ENCODE measurements around the gene ADAMTS14. TPM values are rescaled to one million over a fixed set of nuclear protein-coding genes. Genes with fewer than 3 reads are reported as not detected.

ADAMTS14 gene
- total and polyA plus RNA-seq, 3 experiments from 2014 or later, result 0.06 TPM; not detected in 2

DNA sequence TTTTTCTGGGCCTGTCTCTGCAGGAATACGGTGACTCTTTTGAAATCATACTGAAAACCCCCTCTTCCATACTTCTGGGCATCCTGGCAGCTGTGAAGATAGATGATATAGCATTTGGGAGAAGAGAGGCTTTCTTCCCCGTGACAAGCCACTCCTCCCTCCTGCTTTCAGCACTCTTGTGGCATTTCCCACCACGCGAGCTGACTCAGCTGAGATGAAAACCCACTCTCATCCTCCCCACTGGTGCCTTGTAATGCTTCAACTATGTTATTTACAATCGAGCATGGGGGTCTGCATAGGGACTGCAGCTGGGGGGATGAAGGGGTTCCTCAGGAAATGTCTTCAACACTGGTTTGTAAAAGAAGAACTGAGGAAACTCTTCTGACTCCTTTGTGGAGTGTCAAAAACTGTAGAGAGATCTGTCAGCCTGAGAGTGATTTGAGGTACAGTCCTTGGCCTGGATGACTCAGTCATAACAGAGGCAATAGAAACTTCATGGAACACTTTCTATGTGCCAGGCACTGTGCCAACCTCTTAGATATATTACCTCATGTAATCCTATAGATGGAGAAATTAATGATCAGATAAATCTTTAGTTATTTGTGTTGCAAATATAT lies 114.6 kb downstream of the ADAMTS14 start:
- Mint-ChIP-seq H3K4me3 (no peak overlapping the region), H3K9me3 (no peaks in the 10 kb centered on the region), H3K27ac (no peak overlapping the region), H3K36me3 (no peaks in the 10 kb centered on the region), H3K4me1 (peaks cover 7 to 24% (median 12%) of the 10 kb centered on the region in 3 donors), H3K27me3 (peaks cover 8 to 13% of the 10 kb centered on the region in 2 donors)
- H3K9me3 ChIP-seq (ENCODE audit: low read length), result no peaks in the 10 kb centered on the region
- H3K4me3 ChIP-seq (ENCODE audit: low read length), result no peak overlapping the region
- no peaks in the 10 kb centered on the region for H3K36me3 ChIP-seq (ENCODE audit: insufficient read depth, low read length)
- H3K4me1 ChIP-seq (ENCODE audit: insufficient read depth, low read length), result no peaks in the 10 kb centered on the region
- H3K27me3 ChIP-seq (ENCODE audit: insufficient read depth, low read length, poor library complexity, severe bottlenecking), result no peaks in the 10 kb centered on the region
- no peak overlapping the region for H3K27ac ChIP-seq (ENCODE audit: low read depth, low read length)
- CTCF ChIA-PET, result no interaction called here
- POLR2A ChIA-PET, result no interaction called here
- DNase-seq, result no peak

- Mint-ChIP-seq H3K9me3 (peaks cover 0 to under 1% (median 0%) of the 10 kb centered on the region in 5 donors), H3K27ac (no peak overlapping the region), H3K27me3 (peaks cover 7 to 16% of the 10 kb centered on the region in 2 donors), H3K4me3 (no peak overlapping the region), H3K4me1 (peaks cover 7 to 19% (median 12%) of the 10 kb centered on the region in 3 donors), H3K36me3 (peaks cover 0 to 2% (median 0%) of the 10 kb centered on the region in 3 donors)
- ChIA-PET CTCF (no interaction called here), POLR2A (no interaction called here)
- Histone ChIP-seq H3K4me3 (ENCODE audit: low read length) (no peak overlapping the region), H3K9me3 (ENCODE audit: low read length) (no peaks in the 10 kb centered on the region), H3K27ac (ENCODE audit: low read depth, low read length) (no peak overlapping the region), H3K27me3 (ENCODE audit: insufficient read depth, low read length, poor library complexity, severe bottlenecking) (no peaks in the 10 kb centered on the region), H3K36me3 (ENCODE audit: insufficient read depth, low read length) (no peaks in the 10 kb centered on the region), H3K4me1 (ENCODE audit: insufficient read depth, low read length) (no peaks in the 10 kb centered on the region)
- no peak for DNase-seq
Observed at GRCh38 chr10:70791386-70792039, 119.2 kb downstream of the ADAMTS14 start.

GRCh38 chr10:70795613-70796012 lies 123.3 kb downstream of the ADAMTS14 start:
- no peaks in the 10 kb centered on the region for H3K36me3 ChIP-seq (ENCODE audit: insufficient read depth, low read length)
- ChIA-PET POLR2A (no interaction called here), CTCF (interaction anchor here (1.3 kb wide), 1 partner anchor 19 kb away, joined by 3 read pairs; no protein-coding TSS in a partner anchor)
- Mint-ChIP-seq H3K4me3 (no peak overlapping the region), H3K36me3 (peaks cover 0 to 10% (median 5%) of the 10 kb centered on the region in 3 donors), H3K27ac (no peak overlapping the region), H3K27me3 (peaks cover 11 to 47% of the 10 kb centered on the region in 2 donors), H3K9me3 (peaks cover 0 to 5% (median 0%) of the 10 kb centered on the region in 5 donors), H3K4me1 (peaks cover 4 to 14% (median 8%) of the 10 kb centered on the region in 3 donors)
- no peak overlapping the region for H3K4me3 ChIP-seq (ENCODE audit: low read length)
- H3K4me1 ChIP-seq (ENCODE audit: insufficient read depth, low read length), result no peaks in the 10 kb centered on the region
- H3K27me3 ChIP-seq (ENCODE audit: insufficient read depth, low read length, poor library complexity, severe bottlenecking), result no peaks in the 10 kb centered on the region
- no peak overlapping the region for H3K27ac ChIP-seq (ENCODE audit: low read depth, low read length)
- DNase-seq, result no peak
- H3K9me3 ChIP-seq (ENCODE audit: low read length), result no peaks in the 10 kb centered on the region

- H3K9me3 Mint-ChIP-seq, result peaks cover 0 to 5% (median 0%) of the 10 kb centered on the region in 5 donors
- CTCF ChIA-PET, result no interaction called here
Observed at GRCh38 chr10:70797840-70798239, 125.5 kb downstream of the ADAMTS14 start.

GRCh38 chr10:70799124-70799523 lies 126.8 kb downstream of the ADAMTS14 start:
- Mint-ChIP-seq H3K36me3 (peaks cover 0 to 10% (median 5%) of the 10 kb centered on the region in 3 donors), H3K4me1 (no peaks in the 10 kb centered on the region), H3K9me3 (peaks cover 0 to 5% (median 0%) of the 10 kb centered on the region in 5 donors), H3K27ac (no peak overlapping the region), H3K27me3 (peaks cover 6 to 59% of the 10 kb centered on the region in 2 donors), H3K4me3 (no peak overlapping the region)
- H3K27ac ChIP-seq (ENCODE audit: low read depth, low read length), result no peak overlapping the region
- DNase-seq, result no peak
- ChIA-PET CTCF (no interaction called here), POLR2A (no interaction called here)
- H3K36me3 ChIP-seq (ENCODE audit: insufficient read depth, low read length), result no peaks in the 10 kb centered on the region
- no peaks in the 10 kb centered on the region for H3K27me3 ChIP-seq (ENCODE audit: insufficient read depth, low read length, poor library complexity, severe bottlenecking)
- H3K4me1 ChIP-seq (ENCODE audit: insufficient read depth, low read length), result no peaks in the 10 kb centered on the region
- H3K4me3 ChIP-seq (ENCODE audit: low read length), result no peak overlapping the region
- H3K9me3 ChIP-seq (ENCODE audit: low read length), result no peaks in the 10 kb centered on the region

More at GRCh38 chr10:70797840-70798239, 125.5 kb downstream of the ADAMTS14 start:
- H3K4me1 ChIP-seq (ENCODE audit: insufficient read depth, low read length), result no peaks in the 10 kb centered on the region
- Mint-ChIP-seq H3K27me3 (peaks cover 6 to 50% of the 10 kb centered on the region in 2 donors), H3K4me1 (no peaks in the 10 kb centered on the region), H3K27ac (no peak overlapping the region), H3K36me3 (peaks cover 0 to 10% (median 5%) of the 10 kb centered on the region in 3 donors), H3K4me3 (no peak overlapping the region)
- DNase-seq, result no peak
- H3K27ac ChIP-seq (ENCODE audit: low read depth, low read length), result no peak overlapping the region
- H3K9me3 ChIP-seq (ENCODE audit: low read length), result no peaks in the 10 kb centered on the region
- no peaks in the 10 kb centered on the region for H3K36me3 ChIP-seq (ENCODE audit: insufficient read depth, low read length)
- no peaks in the 10 kb centered on the region for H3K27me3 ChIP-seq (ENCODE audit: insufficient read depth, low read length, poor library complexity, severe bottlenecking)
- POLR2A ChIA-PET, result no interaction called here
- no peak overlapping the region for H3K4me3 ChIP-seq (ENCODE audit: low read length)

DNA sequence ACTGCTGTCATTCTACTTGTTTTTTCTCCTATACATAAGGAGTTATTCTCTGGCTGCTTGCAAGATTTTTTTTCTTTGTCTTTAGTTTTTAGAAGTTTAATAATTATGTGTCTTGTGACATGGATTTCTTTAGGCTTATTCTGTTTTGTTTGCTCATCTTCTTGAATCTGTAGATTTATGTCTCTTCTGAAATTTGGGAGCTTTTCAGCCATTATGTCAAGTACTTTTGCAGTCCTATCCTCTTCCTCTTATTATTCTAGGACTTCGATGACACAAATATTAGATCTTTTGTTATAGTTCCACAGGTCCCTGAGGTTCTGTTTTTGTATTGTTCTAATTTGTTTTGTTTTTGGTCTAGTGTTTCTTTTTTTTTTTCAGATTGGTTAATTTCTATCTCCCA lies 129.5 kb downstream of the ADAMTS14 start:
- CTCF ChIA-PET, result no interaction called here
- peaks cover 0 to 9% (median 4%) of the 10 kb centered on the region in 3 donors for H3K36me3 Mint-ChIP-seq
- peaks cover 9 to 74% of the 10 kb centered on the region in 2 donors for H3K27me3 Mint-ChIP-seq
- no peak overlapping the region for H3K27ac ChIP-seq (ENCODE audit: low read depth, low read length)
- POLR2A ChIA-PET, result no interaction called here
- no peaks in the 10 kb centered on the region for H3K36me3 ChIP-seq (ENCODE audit: insufficient read depth, low read length)
- H3K4me1 ChIP-seq (ENCODE audit: insufficient read depth, low read length), result no peaks in the 10 kb centered on the region
- no peaks in the 10 kb centered on the region for H3K27me3 ChIP-seq (ENCODE audit: insufficient read depth, low read length, poor library complexity, severe bottlenecking)
- no peak overlapping the region for H3K4me3 Mint-ChIP-seq
- H3K4me3 ChIP-seq (ENCODE audit: low read length), result no peak overlapping the region
- no peaks in the 10 kb centered on the region for H3K4me1 Mint-ChIP-seq
- peaks cover 0 to 1% (median 0%) of the 10 kb centered on the region in 5 donors for H3K9me3 Mint-ChIP-seq
- no peaks in the 10 kb centered on the region for H3K9me3 ChIP-seq (ENCODE audit: low read length)
- no peak overlapping the region for H3K27ac Mint-ChIP-seq
- DNase-seq, result no peak

DNA sequence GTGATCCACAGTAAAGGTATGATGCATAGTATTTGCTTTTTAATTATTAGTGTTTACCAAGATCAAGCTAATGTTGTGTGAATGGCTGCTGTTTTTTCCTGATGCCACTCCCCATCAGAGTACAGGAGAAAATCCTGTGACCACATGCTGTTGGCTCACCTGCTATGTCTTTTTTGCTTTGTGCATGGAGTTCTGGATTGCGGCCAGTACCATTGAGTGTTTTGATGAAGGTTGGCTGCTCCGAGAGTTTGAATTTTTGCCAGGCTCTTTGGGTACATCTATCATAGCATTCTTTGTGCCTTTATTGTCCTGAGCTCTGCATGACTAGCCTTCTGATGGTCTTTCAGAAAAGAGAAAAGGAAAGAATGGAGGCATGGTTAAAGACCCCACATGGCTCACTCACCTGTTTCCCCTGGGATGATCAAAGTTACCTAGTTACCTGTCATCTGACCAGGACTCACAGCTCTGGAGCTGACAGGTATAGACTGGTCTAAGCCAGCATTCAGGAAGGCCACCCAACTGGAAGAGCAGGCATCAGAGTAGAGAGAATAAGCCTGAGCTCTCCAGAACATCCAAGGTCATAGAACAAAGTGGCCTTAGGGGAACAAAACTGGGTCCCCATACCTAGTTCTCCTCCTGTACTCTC lies 131.6 kb downstream of the ADAMTS14 start:
- ChIA-PET CTCF (no interaction called here), POLR2A (no interaction called here)
- Histone ChIP-seq H3K4me3 (ENCODE audit: low read length) (no peak overlapping the region), H3K9me3 (ENCODE audit: low read length) (no peaks in the 10 kb centered on the region), H3K27me3 (ENCODE audit: insufficient read depth, low read length, poor library complexity, severe bottlenecking) (no peaks in the 10 kb centered on the region), H3K36me3 (ENCODE audit: insufficient read depth, low read length) (no peaks in the 10 kb centered on the region), H3K27ac (ENCODE audit: low read depth, low read length) (no peak overlapping the region), H3K4me1 (ENCODE audit: insufficient read depth, low read length) (no peaks in the 10 kb centered on the region)
- H3K9me3 Mint-ChIP-seq, result no peaks in the 10 kb centered on the region
- H3K4me3 Mint-ChIP-seq, result no peak overlapping the region
- peaks cover 4 to 64% of the 10 kb centered on the region in 2 donors for H3K27me3 Mint-ChIP-seq
- H3K4me1 Mint-ChIP-seq, result no peaks in the 10 kb centered on the region
- no peak for DNase-seq
- H3K27ac Mint-ChIP-seq, result no peak overlapping the region
- H3K36me3 Mint-ChIP-seq, result peaks cover 0 to 4% (median 2%) of the 10 kb centered on the region in 3 donors

- Mint-ChIP-seq H3K27ac (no peak overlapping the region), H3K36me3 (peaks cover 0 to 4% (median 2%) of the 10 kb centered on the region in 3 donors), H3K27me3 (peaks cover 4 to 60% of the 10 kb centered on the region in 2 donors), H3K4me1 (no peaks in the 10 kb centered on the region), H3K4me3 (no peak overlapping the region), H3K9me3 (no peaks in the 10 kb centered on the region)
- POLR2A ChIA-PET, result no interaction called here
- Histone ChIP-seq H3K4me1 (ENCODE audit: insufficient read depth, low read length) (no peaks in the 10 kb centered on the region), H3K4me3 (ENCODE audit: low read length) (no peak overlapping the region), H3K27me3 (ENCODE audit: insufficient read depth, low read length, poor library complexity, severe bottlenecking) (no peaks in the 10 kb centered on the region), H3K36me3 (ENCODE audit: insufficient read depth, low read length) (no peaks in the 10 kb centered on the region), H3K27ac (ENCODE audit: low read depth, low read length) (no peak overlapping the region), H3K9me3 (ENCODE audit: low read length) (no peaks in the 10 kb centered on the region)
- CTCF ChIA-PET, result no interaction called here
- no peak for DNase-seq
Observed at GRCh38 chr10:70804421-70804808, 132.1 kb downstream of the ADAMTS14 start.

All from CD8-positive, alpha-beta memory T cell (primary cell).